SIG-M5 (cell line): ENCODE measurements around the gene RARB.
A peak's percentile ranks its signal among the peaks of the same experiment; 100 is the strongest.

Experiments
- DNase-seq: peaks from one replicate; lab custom pipeline; 2025; lab: John Stamatoyannopoulos, UW

Gene RARB

GRCh38 chr3:25604107-25604805 lies 176.2 kb downstream of the RARB start:
- DNase-seq = peak; percentile 67

GRCh38 chr3:25610167-25610566 lies 182.1 kb downstream of the RARB start:
- no peak for DNase-seq

- DNase-seq = no peak
These were observed 182.7 kb downstream of the RARB start for GRCh38 chr3:25610779-25611178.

GRCh38 chr3:25611193-25611592 lies 183.1 kb downstream of the RARB start:
- no peak for DNase-seq

- DNase-seq = no peak
These were observed 190.0 kb downstream of the RARB start for GRCh38 chr3:25618028-25618427.

GRCh38 chr3:25619382-25619781 lies 191.3 kb downstream of the RARB start:
- DNase-seq = no peak

- no peak for DNase-seq
These were observed 192.4 kb downstream of the RARB start for GRCh38 chr3:25620493-25620892.

- no peak for DNase-seq
These were observed 193.0 kb downstream of the RARB start for GRCh38 chr3:25621087-25621486.

GRCh38 chr3:25631989-25632388 lies 203.9 kb downstream of the RARB start:
- no peak for DNase-seq

- no peak for DNase-seq
These were observed 205.9 kb downstream of the RARB start for GRCh38 chr3:25633919-25634318.

- no peak for DNase-seq
These were observed 207.0 kb downstream of the RARB start for GRCh38 chr3:25635038-25635437.
